Activated naive CD8-positive, alpha-beta T cell (primary cell): ENCODE results near the gene AFF3.

Experiments used
- H3K27ac Mint-ChIP-seq: one replicate; pipeline ENCODE4 v1.8.0; 2021; ENCODE audit warnings: mixed read lengths
- H3K27me3 Mint-ChIP-seq: one replicate; pipeline ENCODE4 v1.8.0; 2021; ENCODE audit warnings: mixed read lengths
- H3K36me3 Mint-ChIP-seq: one replicate; pipeline ENCODE4 v1.8.0; 2021; ENCODE audit warnings: mixed read lengths
- H3K4me1 Mint-ChIP-seq: one replicate; pipeline ENCODE4 v1.8.0; 2021; ENCODE audit warnings: low read depth, mixed read lengths
- H3K4me3 Mint-ChIP-seq: one replicate; pipeline ENCODE4 v1.8.0; 2021; ENCODE audit warnings: mild to moderate bottlenecking, mixed read lengths
- H3K9me3 Mint-ChIP-seq: one replicate; pipeline ENCODE4 v1.8.0; 2021; ENCODE audit warnings: low read depth, mixed read lengths

Gene AFF3

GRCh38 chr2:99695944-99696253 is 446.5 kb downstream of the AFF3 start:
- Mint-ChIP-seq H3K27ac (no peak overlapping the region), H3K36me3 (no peaks in the 10 kb centered on the region), H3K4me1 (no peaks in the 10 kb centered on the region), H3K9me3 (no peaks in the 10 kb centered on the region), H3K27me3 (no peaks in the 10 kb centered on the region), H3K4me3 (no peak overlapping the region)

- no peaks in the 10 kb centered on the region for H3K9me3 Mint-ChIP-seq
- H3K4me3 Mint-ChIP-seq = no peak overlapping the region
- no peak overlapping the region for H3K27ac Mint-ChIP-seq
- no peaks in the 10 kb centered on the region for H3K36me3 Mint-ChIP-seq
- no peaks in the 10 kb centered on the region for H3K27me3 Mint-ChIP-seq
- no peaks in the 10 kb centered on the region for H3K4me1 Mint-ChIP-seq
Measured at GRCh38 chr2:99695130-99695943, 447.1 kb downstream of the AFF3 start.

GRCh38 chr2:99694331-99694730 is 448.1 kb downstream of the AFF3 start:
- no peak overlapping the region for H3K4me3 Mint-ChIP-seq
- no peaks in the 10 kb centered on the region for H3K27me3 Mint-ChIP-seq
- H3K27ac Mint-ChIP-seq = no peak overlapping the region
- no peaks in the 10 kb centered on the region for H3K9me3 Mint-ChIP-seq
- no peaks in the 10 kb centered on the region for H3K36me3 Mint-ChIP-seq
- no peaks in the 10 kb centered on the region for H3K4me1 Mint-ChIP-seq

GRCh38 chr2:99692785-99693184 is 449.6 kb downstream of the AFF3 start:
- Mint-ChIP-seq H3K4me3 (no peak overlapping the region), H3K27me3 (no peaks in the 10 kb centered on the region), H3K9me3 (no peaks in the 10 kb centered on the region), H3K36me3 (no peaks in the 10 kb centered on the region), H3K4me1 (no peaks in the 10 kb centered on the region), H3K27ac (no peak overlapping the region)

GRCh38 chr2:99691926-99692325 is 450.5 kb downstream of the AFF3 start:
- Mint-ChIP-seq H3K36me3 (no peaks in the 10 kb centered on the region), H3K4me3 (no peak overlapping the region), H3K9me3 (no peaks in the 10 kb centered on the region), H3K27ac (peak overlapping the region; percentile 11), H3K4me1 (no peaks in the 10 kb centered on the region), H3K27me3 (no peaks in the 10 kb centered on the region)

GRCh38 chr2:99689145-99689742 is 453.1 kb downstream of the AFF3 start:
- H3K27me3 Mint-ChIP-seq = no peaks in the 10 kb centered on the region
- H3K4me1 Mint-ChIP-seq = no peaks in the 10 kb centered on the region
- H3K4me3 Mint-ChIP-seq = no peak overlapping the region
- H3K9me3 Mint-ChIP-seq = no peaks in the 10 kb centered on the region
- H3K27ac Mint-ChIP-seq = no peak overlapping the region
- H3K36me3 Mint-ChIP-seq = no peaks in the 10 kb centered on the region

- H3K27ac Mint-ChIP-seq = no peak overlapping the region
- H3K4me3 Mint-ChIP-seq = no peak overlapping the region
- H3K9me3 Mint-ChIP-seq = no peaks in the 10 kb centered on the region
- H3K36me3 Mint-ChIP-seq = no peaks in the 10 kb centered on the region
- no peaks in the 10 kb centered on the region for H3K27me3 Mint-ChIP-seq
- H3K4me1 Mint-ChIP-seq = no peaks in the 10 kb centered on the region
Measured at GRCh38 chr2:99688699-99689098, 453.7 kb downstream of the AFF3 start.

- H3K27me3 Mint-ChIP-seq = no peaks in the 10 kb centered on the region
- H3K27ac Mint-ChIP-seq = no peak overlapping the region
- no peaks in the 10 kb centered on the region for H3K4me1 Mint-ChIP-seq
- no peaks in the 10 kb centered on the region for H3K36me3 Mint-ChIP-seq
- H3K9me3 Mint-ChIP-seq = no peaks in the 10 kb centered on the region
- no peak overlapping the region for H3K4me3 Mint-ChIP-seq
Measured at GRCh38 chr2:99682275-99683060, 459.9 kb downstream of the AFF3 start.

GRCh38 chr2:99680946-99681345 is 461.4 kb downstream of the AFF3 start:
- no peaks in the 10 kb centered on the region for H3K9me3 Mint-ChIP-seq
- no peaks in the 10 kb centered on the region for H3K4me1 Mint-ChIP-seq
- H3K27me3 Mint-ChIP-seq = no peaks in the 10 kb centered on the region
- no peak overlapping the region for H3K27ac Mint-ChIP-seq
- H3K36me3 Mint-ChIP-seq = no peaks in the 10 kb centered on the region
- no peak overlapping the region for H3K4me3 Mint-ChIP-seq

- H3K4me1 Mint-ChIP-seq = no peaks in the 10 kb centered on the region
- H3K4me3 Mint-ChIP-seq = no peak overlapping the region
- H3K27ac Mint-ChIP-seq = no peak overlapping the region
- H3K36me3 Mint-ChIP-seq = no peaks in the 10 kb centered on the region
- no peaks in the 10 kb centered on the region for H3K9me3 Mint-ChIP-seq
- no peaks in the 10 kb centered on the region for H3K27me3 Mint-ChIP-seq
Measured at GRCh38 chr2:99679518-99679917, 462.9 kb downstream of the AFF3 start.

- Mint-ChIP-seq H3K9me3 (no peaks in the 10 kb centered on the region), H3K27me3 (no peaks in the 10 kb centered on the region), H3K4me3 (no peak overlapping the region), H3K4me1 (no peaks in the 10 kb centered on the region), H3K36me3 (no peaks in the 10 kb centered on the region), H3K27ac (no peak overlapping the region)
Measured at GRCh38 chr2:99678625-99679024, 463.8 kb downstream of the AFF3 start.

GRCh38 chr2:99677814-99678213 is 464.6 kb downstream of the AFF3 start:
- Mint-ChIP-seq H3K4me3 (no peak overlapping the region), H3K27ac (no peak overlapping the region), H3K27me3 (no peaks in the 10 kb centered on the region), H3K9me3 (no peaks in the 10 kb centered on the region), H3K4me1 (no peaks in the 10 kb centered on the region), H3K36me3 (no peaks in the 10 kb centered on the region)

GRCh38 chr2:99675130-99675661 is 467.2 kb downstream of the AFF3 start:
- no peaks in the 10 kb centered on the region for H3K9me3 Mint-ChIP-seq
- H3K36me3 Mint-ChIP-seq = no peaks in the 10 kb centered on the region
- no peaks in the 10 kb centered on the region for H3K4me1 Mint-ChIP-seq
- H3K27ac Mint-ChIP-seq = no peak overlapping the region
- H3K4me3 Mint-ChIP-seq = no peak overlapping the region
- no peaks in the 10 kb centered on the region for H3K27me3 Mint-ChIP-seq

GRCh38 chr2:99674090-99674489 is 468.3 kb downstream of the AFF3 start:
- Mint-ChIP-seq H3K36me3 (no peaks in the 10 kb centered on the region), H3K4me3 (no peak overlapping the region), H3K4me1 (no peaks in the 10 kb centered on the region), H3K27me3 (no peaks in the 10 kb centered on the region), H3K27ac (no peak overlapping the region), H3K9me3 (no peaks in the 10 kb centered on the region)

GRCh38 chr2:99672766-99673350 is 469.5 kb downstream of the AFF3 start:
- Mint-ChIP-seq H3K9me3 (no peaks in the 10 kb centered on the region), H3K27ac (no peak overlapping the region)

More at GRCh38 chr2:99672766-99673350, 469.5 kb downstream of the AFF3 start:
- no peaks in the 10 kb centered on the region for H3K36me3 Mint-ChIP-seq
- H3K27me3 Mint-ChIP-seq = no peaks in the 10 kb centered on the region
- H3K4me1 Mint-ChIP-seq = no peaks in the 10 kb centered on the region
- H3K4me3 Mint-ChIP-seq = no peak overlapping the region
